HG03045 (cell line): ENCODE measurements around the gene TCF15.

Source experiments
- ATAC-seq: cut with Tn5 transposase; IDR thresholded peaks from one replicate; pipeline ENCODE4 v1.9.1; 2021; ENCODE audit warnings: mild to moderate bottlenecking, moderate library complexity; ENCODE audit not compliant: unreplicated experiment

TCF15 gene

DNA sequence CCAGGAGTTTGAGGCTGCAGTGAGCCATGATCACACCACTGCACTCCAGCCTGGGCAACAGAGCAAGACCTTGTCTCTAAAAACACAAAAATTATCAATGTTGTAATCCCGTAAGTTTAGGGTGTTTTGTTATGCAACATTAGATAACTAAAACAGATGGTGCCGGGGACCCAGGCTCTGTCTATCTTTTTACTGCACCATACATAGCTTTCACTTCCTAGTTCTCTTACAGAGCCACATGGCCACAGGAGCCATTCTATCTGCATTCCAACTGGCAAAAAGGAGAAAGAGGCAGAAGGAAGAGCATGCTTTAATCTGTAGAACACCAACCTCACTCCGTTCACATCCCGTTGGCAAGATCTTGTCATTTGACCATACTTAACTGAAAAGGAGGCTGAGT is 5.4 kb upstream of the TCF15 start:
- ATAC-seq = no peak

DNA sequence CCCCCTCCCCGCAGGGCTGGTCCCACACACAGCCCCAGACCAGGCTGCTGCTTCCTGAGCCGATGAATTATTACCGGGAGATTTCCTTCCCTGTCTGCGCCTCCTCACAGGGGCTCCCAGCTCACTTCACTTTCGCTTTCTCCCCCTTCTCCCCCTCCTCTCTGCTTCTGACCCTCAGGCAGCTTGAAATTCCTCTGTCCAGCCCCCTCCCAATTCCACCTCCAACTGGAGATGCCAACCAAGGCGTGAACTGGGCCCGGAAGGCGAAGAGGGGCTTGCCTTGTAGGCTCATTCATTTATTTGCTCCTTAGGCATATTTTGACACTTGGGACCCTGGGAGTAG is 1.7 kb upstream of the TCF15 start:
- no peak for ATAC-seq

- ATAC-seq = no peak
These were observed 1.1 kb upstream of the TCF15 start for GRCh38 chr20:611047-611842.

GRCh38 chr20:609371-609964 is 641 bp downstream of the TCF15 start:
- ATAC-seq = no peak

- ATAC-seq = no peak
These were observed 1.1 kb downstream of the TCF15 start for GRCh38 chr20:608970-609369.

- no peak for ATAC-seq
These were observed 2.6 kb downstream of the TCF15 start for GRCh38 chr20:607476-607875.

DNA sequence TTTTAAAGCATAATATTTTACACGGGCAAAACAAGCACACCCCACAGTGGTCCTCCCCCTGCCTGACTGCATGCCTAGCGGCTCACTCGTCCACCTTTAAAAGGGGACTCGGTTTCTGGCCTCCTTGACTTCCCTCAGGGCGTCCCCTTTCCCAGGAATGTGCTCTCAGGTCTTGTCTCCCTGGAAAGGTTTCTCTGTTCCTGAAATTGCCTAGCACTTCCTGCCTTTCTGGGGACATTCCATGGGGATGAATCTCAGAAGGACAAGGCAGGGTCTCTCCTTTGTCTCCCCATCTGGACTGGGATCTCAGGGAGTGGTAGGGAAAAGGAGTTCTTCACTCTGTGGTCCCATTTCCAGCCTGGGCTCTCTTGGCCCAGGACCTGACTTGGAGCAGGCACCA is 4.9 kb downstream of the TCF15 start:
- ATAC-seq = no peak

- no peak for ATAC-seq
These were observed 6.9 kb downstream of the TCF15 start for GRCh38 chr20:603116-603640.

- no peak for ATAC-seq
These were observed 7.8 kb downstream of the TCF15 start for GRCh38 chr20:602111-602970.

DNA sequence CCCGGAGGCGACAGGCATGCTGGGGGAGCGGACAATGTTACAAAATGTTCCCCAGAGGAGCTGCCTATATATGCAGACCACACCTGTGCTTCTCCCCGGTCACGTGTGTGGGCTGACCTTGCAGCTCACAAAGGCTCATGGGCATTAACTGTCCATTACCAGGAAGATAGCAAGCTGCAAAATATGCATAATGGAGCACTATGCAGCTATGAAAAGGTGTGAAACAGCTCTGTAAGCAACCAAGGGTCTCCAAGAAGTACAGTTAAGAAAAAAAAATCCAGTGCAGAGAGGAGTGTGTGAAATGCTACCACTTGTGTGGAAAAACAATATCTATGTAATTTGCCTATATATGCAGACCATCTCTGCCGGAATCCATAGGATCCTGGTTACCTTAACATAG is 9.4 kb downstream of the TCF15 start:
- no peak for ATAC-seq

- no peak for ATAC-seq
These were observed 10.0 kb downstream of the TCF15 start for GRCh38 chr20:600141-600540.

- no peak for ATAC-seq
These were observed 11.8 kb downstream of the TCF15 start for GRCh38 chr20:598133-598850.

- no peak for ATAC-seq
These were observed 12.5 kb downstream of the TCF15 start for GRCh38 chr20:597560-597959.

DNA sequence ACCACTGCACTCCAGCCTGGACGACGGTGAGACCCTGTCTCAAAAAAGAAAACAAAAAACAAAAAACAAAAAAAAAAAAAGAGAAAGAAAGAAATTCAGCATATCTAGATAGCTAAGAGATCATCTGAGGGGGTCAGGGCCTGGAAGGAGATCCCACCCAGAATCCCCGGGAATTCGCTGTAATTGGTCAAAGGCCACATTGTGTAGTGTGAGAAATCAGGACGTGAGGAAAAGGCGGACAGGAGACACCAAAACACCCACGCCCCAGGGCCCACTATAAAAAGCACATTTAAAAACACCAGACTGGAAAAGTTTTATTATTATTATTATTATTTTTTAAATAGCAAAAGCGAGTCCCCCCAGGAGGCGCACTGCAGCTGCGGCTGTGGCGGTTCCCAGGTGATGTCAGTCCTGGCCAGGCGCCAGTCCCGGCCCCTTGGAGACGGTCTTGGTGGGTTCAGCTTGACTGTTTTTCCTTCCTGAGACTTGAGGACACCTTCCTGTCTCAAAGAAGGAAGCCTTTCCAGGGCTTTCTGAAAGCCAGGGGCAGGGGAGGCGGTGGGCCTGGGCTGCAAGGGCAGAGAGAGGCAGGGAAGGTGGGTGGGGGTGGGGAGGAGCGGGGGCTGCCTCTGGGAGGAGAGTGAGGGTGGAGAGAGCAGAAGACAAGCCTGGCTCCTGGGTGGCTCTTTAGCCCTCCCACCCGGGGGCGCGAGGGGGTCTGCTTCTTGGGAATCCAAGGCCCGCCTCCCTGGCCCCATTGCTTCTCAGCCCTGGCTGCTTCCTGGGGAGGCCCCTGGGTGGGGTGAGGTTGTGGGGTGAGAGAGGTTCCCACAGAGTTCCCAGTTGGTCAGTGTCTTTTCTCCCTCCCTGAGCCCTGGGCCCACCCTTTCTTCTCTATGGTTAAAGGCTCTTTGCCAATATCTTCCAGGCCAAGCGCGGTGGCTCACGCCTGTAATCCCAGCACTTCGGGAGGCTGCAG is 14.5 kb downstream of the TCF15 start:
- no peak for ATAC-seq

DNA sequence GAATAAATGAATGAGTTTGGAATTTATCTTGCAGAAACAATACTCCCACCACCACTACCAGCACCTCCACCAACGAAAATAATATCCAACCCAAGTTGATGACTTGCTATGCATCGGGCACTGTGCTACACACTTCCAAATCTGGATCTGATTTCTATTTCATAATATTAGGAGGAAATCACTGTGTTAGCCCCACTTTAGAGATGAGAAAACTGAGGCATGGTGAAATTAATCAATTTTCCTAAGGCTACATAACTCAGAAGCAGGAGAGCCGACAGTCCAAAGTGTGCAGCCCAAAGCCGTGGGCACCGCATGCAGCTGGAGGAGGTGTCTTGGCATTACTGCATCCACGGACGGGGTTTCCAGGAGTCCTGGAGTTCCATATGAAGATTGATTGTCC is 17.6 kb downstream of the TCF15 start:
- no peak for ATAC-seq

- no peak for ATAC-seq
These were observed 18.2 kb downstream of the TCF15 start for GRCh38 chr20:591941-592340.

DNA sequence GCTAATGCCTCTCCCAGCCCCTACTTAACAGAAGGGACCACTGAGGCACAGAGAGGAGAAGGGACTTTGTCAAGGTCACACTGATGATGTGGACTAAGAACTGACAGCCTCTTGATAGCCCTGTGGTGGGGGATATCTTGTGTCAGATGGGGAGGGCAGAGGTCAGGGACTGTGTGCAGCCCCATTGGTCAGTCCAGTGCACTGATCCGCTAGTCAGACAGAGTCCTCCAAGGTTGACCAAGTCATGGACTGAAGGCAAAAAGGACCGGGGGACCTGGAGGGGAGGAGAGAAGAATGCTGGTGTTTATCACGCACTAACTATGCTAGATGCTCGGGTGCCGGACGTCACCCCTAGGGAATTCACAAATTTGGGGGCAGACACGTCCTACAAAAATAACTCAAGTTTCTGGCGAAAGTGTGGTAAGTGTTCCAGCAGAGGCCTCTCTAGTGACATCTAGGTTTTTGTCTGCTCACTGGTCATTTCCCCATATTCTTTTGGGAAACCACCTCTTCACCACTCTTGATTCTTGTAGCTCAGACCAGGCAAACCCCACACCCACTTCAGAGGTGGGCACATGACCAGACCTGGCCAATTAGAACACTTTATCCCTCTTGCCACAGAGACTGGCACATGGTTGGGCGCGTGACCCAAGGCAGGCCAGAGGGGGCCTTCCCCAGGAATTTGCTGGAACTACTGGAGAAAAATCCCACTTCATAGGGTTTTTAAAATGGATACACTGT is 21.0 kb downstream of the TCF15 start:
- peak; percentile 74 for ATAC-seq

DNA sequence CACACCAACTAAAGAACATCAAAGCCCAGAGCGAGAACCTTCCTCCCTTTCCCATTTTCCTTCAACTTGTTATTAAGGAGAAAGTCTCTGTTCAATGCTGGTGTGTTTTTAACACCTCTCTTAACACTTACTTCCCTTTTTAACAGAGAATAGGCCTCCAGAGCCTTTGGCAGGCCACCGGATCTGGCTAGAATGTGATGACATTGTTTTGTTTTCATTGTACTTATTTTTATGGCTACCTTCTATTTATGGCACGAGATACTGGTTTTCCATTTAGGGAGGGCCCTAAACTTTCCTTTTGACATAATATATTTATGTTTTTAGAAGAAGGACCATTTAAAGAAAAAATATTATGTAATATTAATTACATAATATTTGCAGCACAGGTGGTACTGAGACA is 21.6 kb downstream of the TCF15 start:
- ATAC-seq = no peak

DNA sequence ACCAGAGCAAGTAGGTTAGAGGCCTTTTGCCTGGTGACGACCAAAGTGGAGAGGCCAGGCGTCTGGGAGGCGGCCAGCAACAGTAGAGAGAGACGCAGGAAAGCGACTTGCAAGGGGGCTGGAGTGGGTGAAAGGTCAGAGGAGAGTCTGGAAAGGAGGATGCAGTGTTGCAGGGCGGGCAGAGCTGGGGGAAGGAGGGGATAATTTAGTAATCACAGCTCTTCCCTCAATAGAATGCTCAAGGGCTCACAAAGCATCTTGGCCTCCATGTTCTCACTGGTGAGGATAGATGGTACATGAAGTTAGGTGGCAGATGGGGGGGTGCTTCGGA is 25.2 kb downstream of the TCF15 start:
- no peak for ATAC-seq
